Stimulated activated naive CD8-positive, alpha-beta T cell treated with anti-CD3 and anti-CD28 coated beads, Interleukin-15, amount 100 ng/mL, for 72 hours (primary cell): ENCODE measurements around the gene TMEM108.
A peak's percentile ranks its signal among the peaks of the same experiment; 100 is the strongest.
"Not testable (repeated sequence)": the region's sequence is repeated elsewhere in the genome, so short reads cannot be mapped to it uniquely, and the experiment has no call there.

Source experiments
- ATAC-seq: fragments of 150-1000 bp; cut with Tn5 transposase; 2 replicates; pipeline ENCODE4 v1.10.0; 2021; ENCODE audit warnings: mild to moderate bottlenecking, moderate library complexity
- DNase-seq, 2 donors: peaks; one replicate each; pipeline ENCODE4 v3.0.0; 2021 to 2022
- H3K27ac Mint-ChIP-seq, 2 donors: one replicate each; pipeline ENCODE4 v1.8.0; 2022; ENCODE audit warnings: mild to moderate bottlenecking in 2 of 2, mixed read lengths in 2 of 2, moderate library complexity in 2 of 2
- H3K27me3 Mint-ChIP-seq: one replicate; pipeline ENCODE4 v1.8.0; 2022; ENCODE audit warnings: mixed read lengths
- H3K4me1 Mint-ChIP-seq: one replicate; pipeline ENCODE4 v1.8.0; 2022; ENCODE audit warnings: mild to moderate bottlenecking, mixed read lengths
- H3K4me3 Mint-ChIP-seq, 2 donors: one replicate each; pipeline ENCODE4 v1.8.0; 2022; ENCODE audit warnings: mild to moderate bottlenecking in 2 of 2, mixed read lengths in 2 of 2, moderate library complexity in 1 of 2
- H3K9me3 Mint-ChIP-seq, 2 donors: one replicate each; pipeline ENCODE4 v1.8.0; 2022; ENCODE audit warnings: mixed read lengths in 2 of 2

The TMEM108 gene

DNA sequence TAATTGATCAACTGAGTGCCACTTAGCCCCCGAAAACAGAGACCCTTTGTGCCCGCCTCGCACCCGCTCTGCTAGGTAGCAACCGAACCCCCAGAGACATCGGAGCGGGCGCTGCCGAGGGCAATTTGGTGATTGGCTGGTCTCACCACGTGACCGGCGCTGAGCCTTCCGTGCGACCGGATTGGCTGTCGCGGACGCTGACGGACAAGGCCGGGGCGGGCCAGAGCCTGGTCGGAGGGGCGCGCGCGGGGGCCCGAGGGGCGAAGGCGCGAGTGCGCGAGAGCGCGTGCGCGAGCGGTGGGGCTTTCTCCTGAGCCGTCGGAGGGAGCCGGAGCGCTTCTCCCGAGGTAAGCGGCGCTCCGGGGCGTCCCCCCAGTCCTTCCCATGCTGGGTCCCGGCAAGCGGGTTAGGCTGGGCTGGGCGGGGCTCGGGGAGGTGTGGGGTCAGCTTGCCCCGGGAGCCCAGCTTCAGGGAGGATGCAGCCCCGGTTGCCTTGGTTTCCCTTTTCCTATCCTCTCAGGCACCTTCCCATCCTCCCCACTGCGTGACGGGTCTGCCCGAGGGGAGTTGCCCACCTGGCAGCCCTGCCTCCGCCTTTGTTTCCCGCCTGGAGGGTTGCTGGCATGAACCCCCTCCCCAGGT, at the start of gene TMEM108:
TMEM108 (plus strand) TSS at position 303 of the 642 bp plus-strand sequence.
- ATAC-seq (peak; percentile 72), DNase-seq (peak; percentile 31 to 54)
- Mint-ChIP-seq H3K27me3 (peaks cover 67% of the 10 kb centered on the region), H3K4me3 (peak within 1 kb of the TSS; percentile 66 to 79), H3K9me3 (no peaks in the 10 kb centered on the region), H3K4me1 (peaks cover 17% of the 10 kb centered on the region), H3K27ac (no peak within 1 kb of the TSS)

- no peak overlapping the region for H3K27ac Mint-ChIP-seq
- no peaks in the 10 kb centered on the region for H3K4me1 Mint-ChIP-seq
- H3K27me3 Mint-ChIP-seq: no peaks in the 10 kb centered on the region
- DNase-seq: no peak
- H3K4me3 Mint-ChIP-seq: no peak overlapping the region
- no peaks in the 10 kb centered on the region for H3K9me3 Mint-ChIP-seq
- ATAC-seq: no peak
These were observed 42.2 kb upstream of the TMEM108 start for GRCh38 chr3:132995971-132996370.

DNA sequence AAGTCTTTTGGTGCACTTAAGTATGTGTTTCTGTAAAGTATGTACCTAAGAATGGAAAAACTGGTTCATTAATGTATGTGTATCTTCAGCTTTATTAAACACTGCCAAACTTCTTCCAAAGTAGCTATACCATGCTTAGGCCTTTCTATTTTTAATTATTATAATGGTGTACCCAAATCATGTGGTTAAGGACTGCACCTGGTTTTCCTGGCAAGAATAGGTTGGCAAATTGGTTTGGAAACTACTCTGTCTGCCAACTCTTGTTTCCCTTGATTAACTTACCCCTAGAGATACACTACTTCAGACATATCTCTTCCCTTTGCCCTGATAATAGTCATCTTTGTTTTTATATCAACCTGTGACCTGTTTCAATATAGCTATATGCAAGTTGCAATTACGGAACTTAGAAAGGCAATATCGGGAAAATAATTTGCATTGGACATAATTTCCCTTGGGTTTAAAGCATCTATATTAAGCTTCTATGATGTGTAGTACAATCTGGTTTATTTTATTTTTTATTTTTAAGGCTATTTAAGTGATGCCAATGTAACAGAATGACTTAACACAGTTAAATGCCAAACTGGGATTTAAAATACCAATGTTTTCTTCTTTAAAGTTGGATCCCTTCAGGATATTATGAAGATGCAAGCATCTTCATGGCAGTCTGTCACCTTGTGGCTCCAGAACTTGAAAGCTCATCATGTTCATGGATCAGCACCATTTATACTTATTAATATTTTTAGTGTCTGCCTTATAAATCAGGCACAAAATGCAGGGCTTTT, 40.6 kb upstream of the TMEM108 start:
- H3K27ac Mint-ChIP-seq: no peak overlapping the region
- H3K27me3 Mint-ChIP-seq: no peaks in the 10 kb centered on the region
- no peak overlapping the region for H3K4me3 Mint-ChIP-seq
- DNase-seq: no peak
- no peaks in the 10 kb centered on the region for H3K4me1 Mint-ChIP-seq
- H3K9me3 Mint-ChIP-seq: no peaks in the 10 kb centered on the region
- ATAC-seq: no peak

GRCh38 chr3:133005032-133005431, 33.2 kb upstream of the TMEM108 start:
- H3K4me1 Mint-ChIP-seq, DNase-seq: not testable (repeated sequence)

DNA sequence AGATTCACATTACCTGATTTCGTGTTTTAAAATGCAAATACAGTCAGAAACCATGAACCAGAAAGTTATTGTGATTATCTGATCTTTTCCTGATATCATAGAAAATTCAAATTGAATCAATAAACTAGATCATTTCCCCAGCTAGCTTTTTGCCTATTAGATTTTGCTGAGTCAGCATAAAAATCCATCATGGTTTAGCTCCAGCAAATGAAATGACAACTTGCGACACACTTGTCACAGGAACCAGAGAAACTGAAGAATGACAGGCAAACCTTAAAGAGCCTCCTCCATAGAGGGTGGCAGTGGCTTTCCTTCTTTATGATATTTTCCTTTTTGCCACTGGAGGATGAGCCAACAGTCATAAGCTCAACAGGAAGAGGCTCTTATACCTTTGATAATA, 30.6 kb upstream of the TMEM108 start:
- Mint-ChIP-seq H3K27ac (no peak overlapping the region), H3K9me3 (peaks cover 29 to 41% of the 10 kb centered on the region in 2 donors), H3K27me3 (peaks cover 7% of the 10 kb centered on the region), H3K4me3 (no peak overlapping the region), H3K4me1 (no peaks in the 10 kb centered on the region)
- DNase-seq: no peak
- no peak for ATAC-seq

More at GRCh38 chr3:133005032-133005431, 33.2 kb upstream of the TMEM108 start:
- H3K27me3 Mint-ChIP-seq, H3K27ac Mint-ChIP-seq, H3K4me3 Mint-ChIP-seq, ATAC-seq: not testable (repeated sequence)
- H3K9me3 Mint-ChIP-seq: peaks cover 13 to 18% of the 10 kb centered on the region in 2 donors

DNA sequence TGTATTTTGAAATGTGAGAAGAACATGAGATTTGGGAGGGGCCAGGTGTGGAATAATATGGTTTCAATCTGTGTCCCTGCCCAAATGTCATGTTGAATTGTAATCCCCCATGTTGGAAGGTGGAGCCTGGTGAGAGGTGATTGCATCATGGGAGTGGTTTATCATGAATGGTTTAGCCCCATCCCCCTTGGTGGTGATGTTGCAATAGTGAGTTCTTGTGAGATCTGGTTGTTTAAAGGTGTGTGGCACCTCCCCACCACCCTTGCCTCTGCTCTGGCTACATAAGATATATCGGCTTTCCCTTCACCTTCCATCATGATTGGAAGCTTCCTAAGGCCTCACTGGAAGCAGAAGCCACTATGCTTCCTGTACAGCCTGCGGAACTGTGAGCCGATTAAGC, 23.9 kb upstream of the TMEM108 start:
- peaks cover 7% of the 10 kb centered on the region for H3K27me3 Mint-ChIP-seq
- no peak overlapping the region for H3K27ac Mint-ChIP-seq
- ATAC-seq (no peak), DNase-seq (no peak)
- peaks cover 21 to 30% of the 10 kb centered on the region in 2 donors for H3K9me3 Mint-ChIP-seq
- no peak overlapping the region for H3K4me3 Mint-ChIP-seq
- no peaks in the 10 kb centered on the region for H3K4me1 Mint-ChIP-seq

DNA sequence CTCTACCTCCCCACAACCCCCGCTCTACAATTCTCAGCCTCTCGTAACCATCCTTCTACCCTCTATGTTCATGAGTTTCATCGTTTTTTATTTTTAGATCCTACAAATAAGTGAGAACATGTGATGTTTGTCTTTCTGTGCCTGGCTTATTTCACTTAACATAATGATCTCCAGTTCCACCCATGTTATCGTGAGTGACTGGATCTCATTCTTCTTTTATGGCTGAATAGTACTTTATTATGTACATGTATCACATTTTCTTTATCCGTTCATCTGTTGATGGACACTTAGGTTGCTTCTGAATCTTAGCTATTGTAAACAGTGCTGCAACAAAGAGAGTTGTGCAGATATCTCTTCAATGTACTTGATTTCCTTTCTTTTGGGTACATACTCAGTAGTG, 22.6 kb upstream of the TMEM108 start:
- H3K9me3 Mint-ChIP-seq: peaks cover 14 to 20% of the 10 kb centered on the region in 2 donors
- H3K4me1 Mint-ChIP-seq, H3K4me3 Mint-ChIP-seq, DNase-seq, H3K27ac Mint-ChIP-seq, ATAC-seq: not testable (repeated sequence)
- H3K27me3 Mint-ChIP-seq: peaks cover 17% of the 10 kb centered on the region

DNA sequence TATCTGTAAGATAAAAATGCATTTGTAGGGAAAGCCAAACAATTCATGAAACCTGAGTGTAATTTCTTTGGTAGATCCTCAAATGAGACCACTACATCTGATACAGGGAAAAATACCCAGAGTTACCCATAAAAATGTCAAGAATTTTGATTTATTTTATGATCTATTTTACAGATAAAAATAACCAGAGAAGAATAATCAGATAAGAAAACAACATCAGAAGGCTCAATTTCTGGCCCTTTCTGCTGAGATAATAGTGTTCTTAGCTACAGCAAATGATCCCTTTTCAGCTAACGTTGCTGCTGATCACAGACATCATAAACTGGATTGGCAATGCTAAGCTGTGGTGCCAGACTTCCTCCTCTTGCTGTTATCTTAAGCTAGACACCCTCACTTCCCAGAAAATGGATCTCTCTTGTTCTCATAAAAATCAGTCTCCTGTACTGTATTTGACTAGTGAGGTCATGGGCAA, 21.3 kb upstream of the TMEM108 start:
- Mint-ChIP-seq H3K4me3 (no peak overlapping the region), H3K4me1 (no peaks in the 10 kb centered on the region), H3K27ac (no peak overlapping the region), H3K27me3 (peaks cover 17% of the 10 kb centered on the region), H3K9me3 (peaks cover 7 to 8% of the 10 kb centered on the region in 2 donors)
- no peak for DNase-seq
- ATAC-seq: no peak

- ATAC-seq (no peak), DNase-seq (no peak)
- no peaks in the 10 kb centered on the region for H3K4me1 Mint-ChIP-seq
- no peak overlapping the region for H3K4me3 Mint-ChIP-seq
- H3K27ac Mint-ChIP-seq: no peak overlapping the region
- H3K27me3 Mint-ChIP-seq: peaks cover 10% of the 10 kb centered on the region
- H3K9me3 Mint-ChIP-seq: no peaks in the 10 kb centered on the region
These were observed 19.3 kb upstream of the TMEM108 start for GRCh38 chr3:133018921-133019320.

DNA sequence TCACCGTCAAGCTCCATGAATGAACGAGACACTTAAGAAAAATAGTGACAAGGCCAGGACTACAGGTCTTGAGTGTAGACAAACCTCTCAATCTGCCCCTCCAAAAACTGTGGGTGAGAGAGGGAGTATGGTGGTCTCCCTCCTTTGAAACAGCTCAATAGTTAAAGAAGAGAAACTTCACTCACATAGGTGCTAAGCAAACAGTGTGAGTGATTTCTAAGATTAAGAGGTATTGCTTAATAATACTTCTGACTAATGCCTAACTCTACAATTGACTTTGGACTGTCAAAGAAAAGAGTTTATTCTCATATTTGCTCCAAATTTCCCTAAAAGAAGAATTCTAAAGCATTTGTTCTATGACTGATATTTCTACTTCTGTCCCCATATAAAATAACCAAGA, 17.0 kb upstream of the TMEM108 start:
- Mint-ChIP-seq H3K9me3 (no peaks in the 10 kb centered on the region), H3K27me3 (peaks cover 10% of the 10 kb centered on the region), H3K27ac (no peak overlapping the region), H3K4me1 (no peaks in the 10 kb centered on the region), H3K4me3 (no peak overlapping the region)
- ATAC-seq (no peak), DNase-seq (no peak)

DNA sequence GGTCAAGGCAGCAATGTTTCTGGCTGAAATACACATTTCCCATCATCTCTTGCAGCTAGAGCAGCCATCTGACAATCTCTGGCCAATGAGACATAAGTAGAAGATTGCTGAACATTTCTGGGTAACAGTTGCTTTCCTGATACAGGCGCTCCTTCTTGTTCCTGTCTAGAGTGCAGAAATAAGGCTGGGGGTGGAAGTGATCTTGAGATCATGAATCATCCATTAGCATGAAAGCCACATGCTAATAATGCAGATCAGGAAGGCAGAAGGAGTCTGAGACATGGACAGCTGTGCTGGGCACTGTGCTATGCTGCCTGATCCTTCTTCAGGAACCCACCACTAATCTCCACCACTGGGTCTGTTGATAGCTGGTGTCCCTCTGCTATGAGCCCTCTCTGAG, 14.8 kb upstream of the TMEM108 start:
- ATAC-seq: peak; percentile 20
- Mint-ChIP-seq H3K27me3 (peaks cover 14% of the 10 kb centered on the region), H3K4me3 (no peak overlapping the region)

DNA sequence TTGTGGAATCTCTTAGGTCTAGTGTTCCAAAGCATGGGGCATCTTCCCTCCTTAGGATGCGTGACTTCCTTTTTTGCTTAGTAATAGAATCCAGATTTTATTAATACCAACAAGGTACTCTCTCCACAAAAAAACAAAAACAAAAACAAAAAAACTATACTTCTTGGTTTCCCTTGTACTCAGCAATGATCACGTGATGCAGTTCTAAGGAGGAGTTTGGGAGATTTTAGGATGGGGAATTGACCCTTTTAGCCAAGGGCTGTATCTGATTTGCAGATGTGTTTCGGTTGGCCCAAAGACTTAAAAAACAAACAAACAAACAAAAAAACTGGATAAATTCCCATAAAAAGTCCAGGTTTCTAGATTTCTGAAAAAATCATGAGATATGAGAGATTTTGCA, 12.6 kb upstream of the TMEM108 start:
- no peak for ATAC-seq
- Mint-ChIP-seq H3K27ac (no peak overlapping the region), H3K27me3 (peaks cover 16% of the 10 kb centered on the region), H3K4me1 (no peaks in the 10 kb centered on the region), H3K9me3 (no peaks in the 10 kb centered on the region), H3K4me3 (no peak overlapping the region)
- no peak for DNase-seq

More for the DNA sequence above, 14.8 kb upstream of the TMEM108 start:
- H3K4me1 Mint-ChIP-seq: no peaks in the 10 kb centered on the region
- no peak for DNase-seq
- H3K27ac Mint-ChIP-seq: no peak overlapping the region
- no peaks in the 10 kb centered on the region for H3K9me3 Mint-ChIP-seq

- ATAC-seq (no peak), DNase-seq (no peak)
- no peaks in the 10 kb centered on the region for H3K4me1 Mint-ChIP-seq
- no peaks in the 10 kb centered on the region for H3K9me3 Mint-ChIP-seq
- H3K4me3 Mint-ChIP-seq: no peak overlapping the region
- H3K27me3 Mint-ChIP-seq: peaks cover 42% of the 10 kb centered on the region
- H3K27ac Mint-ChIP-seq: no peak overlapping the region
These were observed 5.9 kb upstream of the TMEM108 start for GRCh38 chr3:133032301-133032700.

DNA sequence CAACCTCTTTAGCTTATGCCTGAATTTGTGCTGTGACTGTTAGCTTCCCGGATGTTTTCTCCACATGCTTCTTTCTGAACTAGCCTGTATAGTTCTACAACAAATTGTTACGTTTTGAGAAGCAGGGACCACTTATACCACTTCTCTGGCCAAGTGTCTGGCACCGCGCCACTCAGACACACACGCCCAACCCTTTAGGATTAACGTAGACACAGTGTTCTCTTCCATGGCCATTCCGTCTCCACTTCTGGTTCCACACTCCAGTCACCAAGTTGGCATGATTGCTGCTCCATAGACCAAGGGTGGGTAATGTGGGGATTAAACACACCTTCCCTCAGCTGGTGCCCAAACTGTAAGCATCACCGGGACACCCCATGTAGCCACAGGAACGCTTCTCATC, 755 bp upstream of the TMEM108 start:
- no peak for DNase-seq
- no peaks in the 10 kb centered on the region for H3K9me3 Mint-ChIP-seq
- peak overlapping the region; percentile 47 to 79 for H3K4me3 Mint-ChIP-seq
- peaks cover 67% of the 10 kb centered on the region for H3K27me3 Mint-ChIP-seq
- no peak overlapping the region for H3K27ac Mint-ChIP-seq
- H3K4me1 Mint-ChIP-seq: peaks cover 17% of the 10 kb centered on the region
- ATAC-seq: no peak

DNA sequence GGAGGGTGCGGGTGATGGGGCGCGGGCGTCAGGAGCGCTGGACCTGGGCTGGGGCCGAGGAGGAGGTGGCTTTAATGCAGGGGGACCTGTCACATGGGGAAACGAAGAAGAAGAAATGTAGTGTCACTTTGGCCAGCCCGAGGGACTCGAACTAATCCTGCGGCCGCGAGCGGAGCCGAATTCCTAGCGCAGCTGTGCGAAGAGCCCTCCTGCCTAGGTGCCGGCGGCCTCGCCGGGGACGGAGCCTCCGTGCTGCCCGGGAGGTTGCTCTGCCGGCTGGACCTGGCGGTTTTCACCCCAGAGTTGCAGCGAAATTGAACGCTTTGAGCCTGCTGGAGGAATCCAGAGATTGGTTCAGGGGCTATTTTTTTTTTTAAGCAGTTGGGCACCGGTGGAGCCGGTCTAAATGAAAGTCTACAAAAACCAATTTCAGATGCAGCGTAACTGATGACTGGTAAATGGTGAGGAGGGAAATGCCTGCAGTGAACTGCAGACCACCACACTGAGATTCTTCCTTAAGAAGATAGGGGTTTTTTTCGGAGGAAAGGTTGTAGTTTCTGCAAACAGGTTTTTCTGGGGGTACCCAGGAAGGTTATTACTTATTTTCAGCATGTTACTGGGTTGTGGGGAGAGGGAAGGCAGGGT, 662 bp downstream of the TMEM108 start:
- DNase-seq (no peak), ATAC-seq (peak; percentile 28)
- no peak overlapping the region for H3K27ac Mint-ChIP-seq
- H3K4me1 Mint-ChIP-seq: peaks cover 17% of the 10 kb centered on the region
- H3K4me3 Mint-ChIP-seq: peak overlapping the region; percentile 66 to 79
- peaks cover 63% of the 10 kb centered on the region for H3K27me3 Mint-ChIP-seq
- no peaks in the 10 kb centered on the region for H3K9me3 Mint-ChIP-seq
